ENCODE measurements around the gene PLD6. TPM values are rescaled to one million over a fixed set of nuclear protein-coding genes. Genes with fewer than 3 reads are reported as not detected.
A peak's percentile ranks its signal among the peaks of the same experiment; 100 is the strongest.

Gene PLD6
- total and polyA plus RNA-seq, 10 donors = 1.4 to 5.6 (median 3.5) TPM

DNA sequence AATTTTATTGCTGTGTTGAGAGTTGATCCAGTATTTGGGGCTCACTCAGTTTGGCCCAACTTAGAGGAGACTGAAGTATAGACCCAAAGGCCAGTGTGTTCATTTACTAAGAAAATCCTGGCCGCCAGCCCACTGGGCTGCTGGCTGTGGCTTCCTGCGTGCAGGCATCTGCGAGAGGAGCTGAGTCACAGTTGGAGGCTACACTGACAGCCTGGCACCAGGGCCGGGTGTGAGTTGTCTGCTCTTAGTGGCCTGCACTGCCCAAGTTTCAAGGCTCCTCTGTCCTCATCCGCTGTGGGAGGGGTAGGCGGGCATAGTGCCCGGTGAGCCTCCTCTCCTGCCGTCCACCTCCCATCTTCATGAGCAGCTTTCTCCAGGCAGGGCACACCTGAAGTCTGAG is 54.2 kb downstream of the PLD6 start:
- peak; percentile 56 to 72 (median 66) for TF ChIP-seq POLR2AphosphoS5 (IDR thresholded peaks at IDR 0.05)
- TF ChIP-seq, protein P1, sequence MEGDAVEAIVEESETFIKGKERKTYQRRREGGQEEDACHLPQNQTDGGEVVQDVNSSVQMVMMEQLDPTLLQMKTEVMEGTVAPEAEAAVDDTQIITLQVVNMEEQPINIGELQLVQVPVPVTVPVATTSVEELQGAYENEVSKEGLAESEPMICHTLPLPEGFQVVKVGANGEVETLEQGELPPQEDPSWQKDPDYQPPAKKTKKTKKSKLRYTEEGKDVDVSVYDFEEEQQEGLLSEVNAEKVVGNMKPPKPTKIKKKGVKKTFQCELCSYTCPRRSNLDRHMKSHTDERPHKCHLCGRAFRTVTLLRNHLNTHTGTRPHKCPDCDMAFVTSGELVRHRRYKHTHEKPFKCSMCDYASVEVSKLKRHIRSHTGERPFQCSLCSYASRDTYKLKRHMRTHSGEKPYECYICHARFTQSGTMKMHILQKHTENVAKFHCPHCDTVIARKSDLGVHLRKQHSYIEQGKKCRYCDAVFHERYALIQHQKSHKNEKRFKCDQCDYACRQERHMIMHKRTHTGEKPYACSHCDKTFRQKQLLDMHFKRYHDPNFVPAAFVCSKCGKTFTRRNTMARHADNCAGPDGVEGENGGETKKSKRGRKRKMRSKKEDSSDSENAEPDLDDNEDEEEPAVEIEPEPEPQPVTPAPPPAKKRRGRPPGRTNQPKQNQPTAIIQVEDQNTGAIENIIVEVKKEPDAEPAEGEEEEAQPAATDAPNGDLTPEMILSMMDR (IDR thresholded peaks at IDR 0.05 in 8 of 11, conservative IDR thresholded peaks at IDR 0.05 in 3 of 11) = no peak
- no peak for TF ChIP-seq POLR2A (IDR thresholded peaks at IDR 0.05)
- DNase-seq = peak; percentile 84
- H3K27me3 ChIP-seq (replicated peaks in 1 of 7) = no peaks in the 10 kb centered on the region
- H3K4me1 ChIP-seq = peaks cover 3 to 39% (median 19%) of the 10 kb centered on the region in 6 donors
- peaks cover 8 to 98% (median 65%) of the 10 kb centered on the region in 6 donors for H3K36me3 ChIP-seq
- 28 to 52% (median 39%) methylated on average over 5 to 8 of the region's 8 CpGs for WGBS, 5 donors
- H3K27ac ChIP-seq = peak overlapping the region in 7 of 8 donors; percentile 0 to 72 (median 60)
- intact Hi-C loops (cut with DNase I; ENCODE audit: low total_unique reads) = loop anchor here (10.0 kb wide), 1 partner anchor 147 kb away; no protein-coding TSS in a partner anchor
- H3K4me3 ChIP-seq = no peak overlapping the region
- H3K9me3 ChIP-seq = no peaks in the 10 kb centered on the region

DNA sequence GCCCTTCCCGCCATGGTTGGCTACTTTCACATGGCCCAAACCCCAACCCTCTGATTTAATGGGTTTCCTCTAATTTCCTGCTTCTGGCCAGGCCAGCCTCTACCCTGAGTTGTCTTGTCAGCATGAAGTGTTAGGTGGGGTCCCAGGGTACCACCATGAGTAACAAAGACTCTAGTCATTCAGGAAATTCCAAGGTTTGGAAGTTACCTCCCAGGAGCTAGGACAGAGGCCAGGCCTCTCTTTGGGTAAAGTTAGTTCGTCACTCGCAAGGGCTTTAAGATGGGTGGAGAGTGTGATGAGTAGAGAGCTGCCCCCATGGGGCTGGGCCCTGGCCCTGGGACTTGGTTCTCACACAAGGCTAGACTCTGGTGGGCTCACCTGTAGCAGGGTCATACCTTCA is 54.6 kb downstream of the PLD6 start:
- H3K4me1 ChIP-seq = peaks cover 3 to 39% (median 19%) of the 10 kb centered on the region in 6 donors
- DNase-seq = no peak
- H3K9me3 ChIP-seq = no peaks in the 10 kb centered on the region
- no peak overlapping the region for H3K4me3 ChIP-seq
- intact Hi-C loops (cut with DNase I; ENCODE audit: low total_unique reads) = loop anchor here (10.0 kb wide), 1 partner anchor 147 kb away; no protein-coding TSS in a partner anchor
- H3K36me3 ChIP-seq = peaks cover 8 to 98% (median 65%) of the 10 kb centered on the region in 6 donors
- TF ChIP-seq POLR2A (IDR thresholded peaks at IDR 0.05) = no peak
- TF ChIP-seq POLR2AphosphoS5 (IDR thresholded peaks at IDR 0.05) = no peak
- TF ChIP-seq, protein P1 (IDR thresholded peaks at IDR 0.05 in 8 of 11, conservative IDR thresholded peaks at IDR 0.05 in 3 of 11) = no peak
- no peaks in the 10 kb centered on the region for H3K27me3 ChIP-seq (replicated peaks in 1 of 7)
- H3K27ac ChIP-seq = peak overlapping the region in 6 of 8 donors; percentile 0 to 72 (median 62)
- WGBS, 5 donors = 84 to 92% (median 89%) methylated on average over 3 of the region's 3 CpGs

DNA sequence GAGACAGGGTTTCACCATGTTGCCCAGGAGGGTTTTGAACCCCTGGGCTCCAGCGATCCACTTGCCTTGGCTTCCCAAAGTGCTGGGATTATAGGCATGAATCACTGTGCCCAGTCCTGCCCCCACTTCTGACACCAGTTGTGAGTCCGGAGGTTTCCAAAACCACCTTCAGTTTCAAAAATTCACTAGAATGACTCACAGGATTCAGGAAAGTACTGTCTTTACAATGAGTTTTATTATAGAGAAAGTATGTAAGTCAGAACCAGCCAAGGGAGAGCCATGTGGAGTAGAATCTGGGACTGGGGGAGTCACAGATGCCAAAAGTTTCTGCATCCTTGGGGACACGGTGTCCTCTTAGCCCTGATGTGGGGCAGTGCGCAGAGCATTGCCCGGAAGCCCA is 55.1 kb downstream of the PLD6 start:
- H3K27me3 ChIP-seq (replicated peaks in 1 of 7) = no peaks in the 10 kb centered on the region
- H3K4me3 ChIP-seq = no peak overlapping the region
- H3K27ac ChIP-seq = peak overlapping the region in 4 of 8 donors; percentile 60 to 72 (median 66)
- no peaks in the 10 kb centered on the region for H3K9me3 ChIP-seq
- intact Hi-C loops (cut with DNase I; ENCODE audit: low total_unique reads) = loop anchor here (10.0 kb wide), 1 partner anchor 146 kb away; no protein-coding TSS in a partner anchor
- H3K36me3 ChIP-seq = peaks cover 8 to 98% (median 65%) of the 10 kb centered on the region in 6 donors
- DNase-seq = no peak
- TF ChIP-seq POLR2AphosphoS5 (IDR thresholded peaks at IDR 0.05) = no peak
- no peak for TF ChIP-seq POLR2A (IDR thresholded peaks at IDR 0.05)
- TF ChIP-seq, protein P1 (IDR thresholded peaks at IDR 0.05 in 8 of 11, conservative IDR thresholded peaks at IDR 0.05 in 3 of 11) = no peak
- H3K4me1 ChIP-seq = peaks cover 3 to 39% (median 19%) of the 10 kb centered on the region in 6 donors
- WGBS, 5 donors = 85 to 96% (median 91%) methylated on average over 5 of the region's 5 CpGs

Small RNA genes within 50 kb of the gene (small RNA-seq; reads per million reads assigned to genes)
- gene RNU6-767P = 0 reads per million in 4 donors

Other genes starting within 250 kb of the PLD6 start
- gene TNFRSF13B, start 234.2 kb downstream of the PLD6 start, total RNA-seq = 10 to 100 TPM; 25.1 to 52.1 (median 40.4) TPM
- 100 to 1,000 TPM in 2 of 3 donors, 10 to 100 TPM in 1; 65.9 to 142 (median 119) TPM for gene TNFRSF13B, start 234.2 kb downstream of the PLD6 start, polyA plus RNA-seq
- gene MPRIP, start 163.9 kb downstream of the PLD6 start, total RNA-seq = 100 to 1,000 TPM; 120 to 309 (median 197) TPM
- gene MPRIP, start 163.9 kb downstream of the PLD6 start, polyA plus RNA-seq = 100 to 1,000 TPM in 1 of 3 donors, 10 to 100 TPM in 2; 52.3 to 114 (median 83.0) TPM
- gene FLCN, start 30.8 kb upstream of the PLD6 start, total RNA-seq = 10 to 100 TPM; 53.9 to 91.6 (median 81.5) TPM
- gene FLCN, start 30.8 kb upstream of the PLD6 start, polyA plus RNA-seq = 10 to 100 TPM in 1 of 3 donors, 1 to 10 TPM in 2; 9.1 to 34.1 (median 9.9) TPM
- 10 to 100 TPM; 36.5 to 58.9 (median 47.5) TPM for gene COPS3, start 74.9 kb upstream of the PLD6 start, total RNA-seq
- gene COPS3, start 74.9 kb upstream of the PLD6 start, polyA plus RNA-seq = 10 to 100 TPM; 29.9 to 39.1 (median 39.1) TPM
- gene NT5M, start 97.0 kb upstream of the PLD6 start, total RNA-seq = 1 to 10 TPM; 1.9 to 3.6 (median 2.8) TPM
- 1 to 10 TPM; 1.2 to 2.6 (median 2.1) TPM for gene NT5M, start 97.0 kb upstream of the PLD6 start, polyA plus RNA-seq

Data from spleen (tissue), 11 donors.